Measurements from ENCODE around the gene AATK. TPM values are rescaled to one million over a fixed set of nuclear protein-coding genes. Genes with fewer than 3 reads are reported as not detected.

AATK gene
- total RNA-seq, 4 donors from 2014 or later: 0.64 to 2.8 (median 1.1) TPM

DNA sequence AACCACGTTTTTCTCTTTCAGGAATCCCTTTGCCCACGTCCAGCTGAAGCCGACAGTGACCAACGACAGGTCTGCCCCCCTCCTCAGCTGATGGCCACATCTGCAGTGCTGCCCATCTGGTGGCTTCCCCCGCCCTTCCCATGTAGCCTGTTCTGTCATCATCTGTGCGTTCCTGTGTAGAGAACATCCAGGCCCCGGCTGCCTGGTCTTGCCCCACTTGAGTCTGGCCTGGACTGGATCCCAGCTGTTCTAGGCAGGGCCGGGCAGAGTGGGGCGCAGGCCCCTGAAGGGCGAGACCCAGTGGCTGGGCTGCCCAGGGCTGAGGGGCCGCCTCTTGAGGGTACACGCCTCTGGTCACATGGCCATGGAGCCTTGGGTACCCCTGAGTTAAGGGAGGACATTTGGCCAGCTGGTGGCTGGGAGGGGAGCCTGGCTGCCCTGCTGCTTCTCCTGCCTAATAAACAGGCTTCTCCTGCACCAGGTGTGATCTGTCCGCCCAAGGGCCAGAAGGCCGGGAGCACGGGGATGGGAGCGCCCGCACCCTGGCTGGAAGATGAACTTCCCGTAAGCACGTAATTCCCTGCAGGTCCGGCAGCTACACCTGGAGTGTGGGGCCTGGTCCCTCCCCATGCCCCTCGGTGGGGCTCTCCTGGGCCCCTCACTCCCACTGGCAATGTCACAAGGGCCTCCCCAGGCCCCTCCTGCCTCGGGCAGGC lies 50.1 kb downstream of the AATK start:
- H3K27ac ChIP-seq: no peak overlapping the region
- no peak overlapping the region for H3K4me3 ChIP-seq
- H3K27me3 ChIP-seq: peaks cover 9% of the 10 kb centered on the region
- peaks cover 40% of the 10 kb centered on the region for H3K36me3 ChIP-seq
- H3K4me1 ChIP-seq: peaks cover 25% of the 10 kb centered on the region
- no peak for DNase-seq (ENCODE audit: low spot score in 2 of 2)
- 74% methylated on average over 9 of the region's 22 CpGs for WGBS
- no peak for TF ChIP-seq POLR2AphosphoS5 (IDR thresholded peaks at IDR 0.05)
- TF ChIP-seq, protein P1, sequence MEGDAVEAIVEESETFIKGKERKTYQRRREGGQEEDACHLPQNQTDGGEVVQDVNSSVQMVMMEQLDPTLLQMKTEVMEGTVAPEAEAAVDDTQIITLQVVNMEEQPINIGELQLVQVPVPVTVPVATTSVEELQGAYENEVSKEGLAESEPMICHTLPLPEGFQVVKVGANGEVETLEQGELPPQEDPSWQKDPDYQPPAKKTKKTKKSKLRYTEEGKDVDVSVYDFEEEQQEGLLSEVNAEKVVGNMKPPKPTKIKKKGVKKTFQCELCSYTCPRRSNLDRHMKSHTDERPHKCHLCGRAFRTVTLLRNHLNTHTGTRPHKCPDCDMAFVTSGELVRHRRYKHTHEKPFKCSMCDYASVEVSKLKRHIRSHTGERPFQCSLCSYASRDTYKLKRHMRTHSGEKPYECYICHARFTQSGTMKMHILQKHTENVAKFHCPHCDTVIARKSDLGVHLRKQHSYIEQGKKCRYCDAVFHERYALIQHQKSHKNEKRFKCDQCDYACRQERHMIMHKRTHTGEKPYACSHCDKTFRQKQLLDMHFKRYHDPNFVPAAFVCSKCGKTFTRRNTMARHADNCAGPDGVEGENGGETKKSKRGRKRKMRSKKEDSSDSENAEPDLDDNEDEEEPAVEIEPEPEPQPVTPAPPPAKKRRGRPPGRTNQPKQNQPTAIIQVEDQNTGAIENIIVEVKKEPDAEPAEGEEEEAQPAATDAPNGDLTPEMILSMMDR (IDR thresholded peaks at IDR 0.05): no peak
- TF ChIP-seq EP300 (IDR thresholded peaks at IDR 0.05): no peak
- no peak for TF ChIP-seq POLR2A (IDR thresholded peaks at IDR 0.05)
- H3K9me3 ChIP-seq: no peaks in the 10 kb centered on the region

DNA sequence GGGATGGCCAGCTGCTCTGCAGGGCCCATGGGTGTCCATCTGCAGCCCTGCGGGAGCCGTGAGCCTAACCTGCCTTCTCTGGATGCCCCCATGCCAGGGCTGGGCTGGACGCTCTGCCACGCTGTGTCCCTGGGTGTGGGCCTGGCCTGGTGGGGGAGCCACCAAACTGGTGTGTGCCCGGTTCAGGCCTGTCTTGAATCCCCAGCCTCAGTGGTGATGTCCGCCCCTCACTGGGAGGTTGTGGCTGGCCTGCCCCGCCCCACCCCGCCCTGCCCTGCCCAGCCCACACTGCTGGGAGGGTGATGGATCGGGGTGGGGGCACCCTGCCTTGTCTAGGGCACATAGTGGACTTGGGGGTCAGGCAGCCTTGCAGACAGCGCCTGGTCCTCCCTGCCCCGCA lies 50.8 kb downstream of the AATK start:
- TF ChIP-seq POLR2AphosphoS5 (IDR thresholded peaks at IDR 0.05) (no peak), POLR2A (IDR thresholded peaks at IDR 0.05) (no peak), EP300 (IDR thresholded peaks at IDR 0.05) (no peak)
- TF ChIP-seq, protein P1 (IDR thresholded peaks at IDR 0.05): no peak
- H3K4me1 ChIP-seq: peaks cover 25% of the 10 kb centered on the region
- DNase-seq (ENCODE audit: low spot score in 2 of 2): no peak
- peaks cover 47% of the 10 kb centered on the region for H3K36me3 ChIP-seq
- peaks cover 2% of the 10 kb centered on the region for H3K27me3 ChIP-seq
- H3K4me3 ChIP-seq: no peak overlapping the region
- no peaks in the 10 kb centered on the region for H3K9me3 ChIP-seq
- no peak overlapping the region for H3K27ac ChIP-seq
- WGBS: 88% methylated on average over 3 of the region's 11 CpGs

DNA sequence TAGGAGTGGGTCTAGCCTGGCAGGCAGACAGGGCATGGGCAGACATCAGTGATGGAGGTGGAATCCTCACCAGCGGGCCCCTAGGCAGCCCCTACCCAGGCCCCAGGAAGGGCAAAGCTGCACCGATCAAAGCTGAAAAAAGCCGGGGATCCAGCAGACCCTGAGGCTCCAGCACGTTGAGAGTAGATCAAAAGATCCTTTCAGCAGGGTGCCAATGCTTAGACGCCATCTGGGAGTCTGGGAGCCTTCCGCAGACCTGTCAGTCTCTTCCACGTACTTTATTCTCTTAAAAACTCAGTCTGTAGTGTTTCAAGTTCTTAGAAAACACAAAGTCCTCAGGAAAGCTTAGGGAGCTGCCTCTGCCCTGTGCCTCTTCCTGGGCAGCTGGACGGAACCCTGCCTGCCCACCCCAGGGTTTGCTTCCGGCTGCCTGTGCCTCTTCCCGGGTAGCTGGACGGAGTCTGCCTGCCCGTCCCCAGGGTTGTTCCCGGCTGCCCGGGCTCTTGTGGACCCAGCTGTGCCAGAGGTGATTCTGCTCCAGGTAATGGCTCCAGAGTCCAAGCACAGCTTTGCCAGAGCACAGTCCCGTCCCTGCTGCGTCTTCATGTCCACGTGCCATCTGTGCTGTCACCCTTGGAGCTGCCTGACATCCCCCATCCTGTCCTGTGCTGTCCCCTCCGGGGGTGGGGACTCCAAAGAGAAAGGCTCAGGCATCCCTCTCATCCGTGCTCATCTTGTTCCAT lies 51.5 kb downstream of the AATK start:
- Histone ChIP-seq H3K27ac (no peak overlapping the region), H3K4me1 (peaks cover 19% of the 10 kb centered on the region), H3K9me3 (no peaks in the 10 kb centered on the region), H3K27me3 (no peaks in the 10 kb centered on the region), H3K36me3 (peaks cover 54% of the 10 kb centered on the region), H3K4me3 (no peak overlapping the region)
- no peak for DNase-seq (ENCODE audit: low spot score in 2 of 2)
- TF ChIP-seq, protein P1 (IDR thresholded peaks at IDR 0.05): no peak
- TF ChIP-seq EP300 (IDR thresholded peaks at IDR 0.05) (no peak), POLR2AphosphoS5 (IDR thresholded peaks at IDR 0.05) (no peak), POLR2A (IDR thresholded peaks at IDR 0.05) (no peak)
- WGBS: 70% methylated on average over 7 of the region's 19 CpGs

DNA sequence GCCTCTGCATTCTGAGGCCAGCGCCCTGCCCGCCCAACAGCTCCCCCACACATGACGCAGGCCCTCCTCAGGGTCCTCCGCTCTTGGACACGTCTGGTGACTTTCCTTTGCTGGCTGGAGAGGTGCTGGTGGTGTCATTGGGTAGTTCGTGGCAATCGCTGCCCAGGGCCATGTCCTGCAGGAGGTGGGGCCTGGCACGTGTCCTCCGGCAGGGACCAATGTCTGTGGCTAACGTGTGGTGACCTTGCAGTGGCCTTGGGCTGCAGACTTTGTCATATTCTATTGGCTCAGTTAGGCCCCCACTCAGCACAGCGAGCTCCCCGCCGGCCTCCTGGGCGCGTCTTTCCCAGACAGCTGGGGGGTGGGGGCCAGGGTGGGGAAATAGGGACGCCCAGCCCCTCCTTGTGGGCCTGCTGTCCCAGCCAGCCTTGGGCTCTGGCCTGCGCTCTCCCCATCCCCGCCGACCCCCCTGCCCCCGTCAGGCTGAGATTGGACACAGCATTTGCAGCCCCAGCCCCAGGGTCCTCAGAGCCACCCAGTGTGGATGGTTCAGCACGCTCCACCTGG lies 52.8 kb downstream of the AATK start:
- H3K36me3 ChIP-seq: peaks cover 65% of the 10 kb centered on the region
- no peaks in the 10 kb centered on the region for H3K9me3 ChIP-seq
- H3K4me1 ChIP-seq: peaks cover 6% of the 10 kb centered on the region
- no peak for DNase-seq (ENCODE audit: low spot score in 2 of 2)
- WGBS: 80% methylated on average over 9 of the region's 21 CpGs
- no peaks in the 10 kb centered on the region for H3K27me3 ChIP-seq
- H3K4me3 ChIP-seq: no peak overlapping the region
- TF ChIP-seq EP300 (IDR thresholded peaks at IDR 0.05) (no peak), POLR2A (IDR thresholded peaks at IDR 0.05) (no peak)
- TF ChIP-seq, protein P1 (IDR thresholded peaks at IDR 0.05): no peak
- no peak overlapping the region for H3K27ac ChIP-seq

DNA sequence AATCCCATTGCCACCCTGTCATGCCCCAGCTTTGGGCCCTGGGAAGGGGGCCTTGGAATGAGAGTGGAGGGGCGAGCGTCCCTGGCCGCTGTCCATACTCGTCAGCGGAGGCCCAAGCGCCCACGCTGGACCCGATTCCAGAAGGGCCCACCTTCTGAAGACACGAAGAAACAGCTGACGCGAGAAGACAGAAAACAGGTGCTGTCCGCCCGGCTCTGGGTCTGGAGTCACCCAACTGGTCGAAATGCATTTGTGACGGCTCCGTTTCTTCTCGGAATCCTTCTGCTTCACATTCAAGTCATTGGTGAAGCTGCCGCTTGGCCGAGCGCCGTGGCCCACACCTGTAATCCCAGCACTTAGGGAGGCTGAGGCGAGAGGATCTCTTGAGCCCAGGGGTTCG lies 53.6 kb downstream of the AATK start:
- 94% methylated on average over 21 of the region's 23 CpGs for WGBS
- no peak for DNase-seq (ENCODE audit: low spot score in 2 of 2)
- Histone ChIP-seq H3K4me1 (peaks cover 5% of the 10 kb centered on the region), H3K27me3 (no peaks in the 10 kb centered on the region), H3K36me3 (peaks cover 73% of the 10 kb centered on the region), H3K9me3 (no peaks in the 10 kb centered on the region), H3K4me3 (no peak overlapping the region), H3K27ac (no peak overlapping the region)
- TF ChIP-seq, protein P1 (IDR thresholded peaks at IDR 0.05): no peak
- TF ChIP-seq EP300 (IDR thresholded peaks at IDR 0.05): no peak
- no peak for TF ChIP-seq POLR2AphosphoS5 (IDR thresholded peaks at IDR 0.05)
- no peak for TF ChIP-seq POLR2A (IDR thresholded peaks at IDR 0.05)

All from suprapubic skin (tissue), 4 donors.